Suprapubic skin (tissue), 4 donors: ENCODE data around the gene GABRB3.

Experiments
- CTCF ChIP-seq, 2 donors: fragments of 200-600 bp in 1 of 2; fragments of 450-650 bp in 1 of 2; sonication (generic) in 1 of 2; IDR thresholded peaks; one replicate each; pipeline ENCODE4 v1.5.1; 2016 to 2019; ENCODE audit warnings: antibody characterized with exemption in 2 of 2, mild to moderate bottlenecking in 1 of 2, moderate library complexity in 1 of 2
- EP300 ChIP-seq: sonication (generic); formaldehyde crosslinking; IDR thresholded peaks from one replicate; pipeline ENCODE4 v1.6.1; 2017; ENCODE audit warnings: antibody characterized with exemption
- POLR2A ChIP-seq, 2 donors: fragments of 450-650 bp; IDR thresholded peaks; one replicate each; pipeline ENCODE4 v1.6.1; 2017; ENCODE audit warnings: antibody characterized with exemption in 2 of 2, mild to moderate bottlenecking in 2 of 2, moderate library complexity in 2 of 2
- POLR2AphosphoS5 ChIP-seq, 3 donors: sonication (generic); formaldehyde crosslinking; IDR thresholded peaks; one replicate each; pipeline ENCODE4 v1.6.1; 2017; ENCODE audit warnings: antibody characterized with exemption in 3 of 3

- no peak for TF ChIP-seq CTCF (IDR thresholded peaks at IDR 0.05)
- TF ChIP-seq POLR2A (IDR thresholded peaks at IDR 0.05) = no peak
- TF ChIP-seq POLR2AphosphoS5 (IDR thresholded peaks at IDR 0.05) = no peak
- no peak for TF ChIP-seq EP300
Observed at GRCh38 chr15:26674467-26674866, 98.4 kb downstream of the GABRB3 start.
